ENCODE data around the gene STX8. TPM values are rescaled to one million over a fixed set of nuclear protein-coding genes. Genes with fewer than 3 reads are reported as not detected.

Gene STX8
- total RNA-seq, 1 donor from 2014 or later = 61.0 TPM

GRCh38 chr17:9242497-9242881 is 333.1 kb downstream of the STX8 start:
- peaks cover 5% of the 10 kb centered on the region for H3K36me3 Mint-ChIP-seq (ENCODE audit: unreplicated experiment)
- H3K4me1 Mint-ChIP-seq (ENCODE audit: low read depth, unreplicated experiment) = peaks cover 9% of the 10 kb centered on the region
- no peak overlapping the region for H3K4me3 Mint-ChIP-seq (ENCODE audit: unreplicated experiment)
- peaks cover 5% of the 10 kb centered on the region for H3K9me3 Mint-ChIP-seq (ENCODE audit: unreplicated experiment)
- H3K27ac Mint-ChIP-seq (ENCODE audit: unreplicated experiment) = no peak overlapping the region
- DNase-seq = no peak
- TF ChIP-seq CTCF (IDR thresholded peaks at IDR 0.05; ENCODE audit: partially characterized antibody, unreplicated experiment) = no peak
- peaks cover 10% of the 10 kb centered on the region for H3K27me3 Mint-ChIP-seq (ENCODE audit: unreplicated experiment)

GRCh38 chr17:9241774-9242496 is 333.7 kb downstream of the STX8 start:
- Mint-ChIP-seq H3K9me3 (ENCODE audit: unreplicated experiment) (peaks cover 5% of the 10 kb centered on the region), H3K4me3 (ENCODE audit: unreplicated experiment) (peak overlapping the region; percentile 28), H3K36me3 (ENCODE audit: unreplicated experiment) (peaks cover 5% of the 10 kb centered on the region), H3K27me3 (ENCODE audit: unreplicated experiment) (peaks cover 10% of the 10 kb centered on the region), H3K4me1 (ENCODE audit: low read depth, unreplicated experiment) (peaks cover 10% of the 10 kb centered on the region), H3K27ac (ENCODE audit: unreplicated experiment) (no peak overlapping the region)
- DNase-seq = no peak
- TF ChIP-seq CTCF (IDR thresholded peaks at IDR 0.05; ENCODE audit: partially characterized antibody, unreplicated experiment) = no peak

GRCh38 chr17:9241371-9241712 is 334.3 kb downstream of the STX8 start:
- Mint-ChIP-seq H3K9me3 (ENCODE audit: unreplicated experiment) (peaks cover 5% of the 10 kb centered on the region), H3K27me3 (ENCODE audit: unreplicated experiment) (peaks cover 10% of the 10 kb centered on the region), H3K4me1 (ENCODE audit: low read depth, unreplicated experiment) (peaks cover 10% of the 10 kb centered on the region), H3K27ac (ENCODE audit: unreplicated experiment) (no peak overlapping the region), H3K4me3 (ENCODE audit: unreplicated experiment) (peak overlapping the region; percentile 28), H3K36me3 (ENCODE audit: unreplicated experiment) (peaks cover 5% of the 10 kb centered on the region)
- DNase-seq = no peak
- no peak for TF ChIP-seq CTCF (IDR thresholded peaks at IDR 0.05; ENCODE audit: partially characterized antibody, unreplicated experiment)

- peaks cover 5% of the 10 kb centered on the region for H3K36me3 Mint-ChIP-seq (ENCODE audit: unreplicated experiment)
- H3K4me1 Mint-ChIP-seq (ENCODE audit: low read depth, unreplicated experiment) = peaks cover 10% of the 10 kb centered on the region
- TF ChIP-seq CTCF (IDR thresholded peaks at IDR 0.05; ENCODE audit: partially characterized antibody, unreplicated experiment) = no peak
- H3K27ac Mint-ChIP-seq (ENCODE audit: unreplicated experiment) = no peak overlapping the region
- peak overlapping the region; percentile 63 for H3K4me3 Mint-ChIP-seq (ENCODE audit: unreplicated experiment)
- peak; percentile 70 for DNase-seq
- peaks cover 10% of the 10 kb centered on the region for H3K27me3 Mint-ChIP-seq (ENCODE audit: unreplicated experiment)
- H3K9me3 Mint-ChIP-seq (ENCODE audit: unreplicated experiment) = peaks cover 5% of the 10 kb centered on the region
Observed at GRCh38 chr17:9240659-9241370, 334.8 kb downstream of the STX8 start.
